Measurements from ENCODE around the gene PXDC1.

The PXDC1 gene

GRCh38 chr6:3795836-3796718 is 44.6 kb upstream of the PXDC1 start:
- no peak for TF ChIP-seq CTCF (IDR thresholded peaks at IDR 0.05; ENCODE audit: borderline replicate concordance, insufficient read depth, low read depth, low read length)
- H3K4me3 ChIP-seq (ENCODE audit: low read depth, low read length) = no peak overlapping the region

GRCh38 chr6:3794092-3794491 is 42.6 kb upstream of the PXDC1 start:
- H3K4me3 ChIP-seq (ENCODE audit: low read depth, low read length) = no peak overlapping the region
- TF ChIP-seq CTCF (IDR thresholded peaks at IDR 0.05; ENCODE audit: borderline replicate concordance, insufficient read depth, low read depth, low read length) = no peak

- no peak overlapping the region for H3K4me3 ChIP-seq (ENCODE audit: low read depth, low read length)
- no peak for TF ChIP-seq CTCF (IDR thresholded peaks at IDR 0.05; ENCODE audit: borderline replicate concordance, insufficient read depth, low read depth, low read length)
Observed at GRCh38 chr6:3793545-3793944, 42.0 kb upstream of the PXDC1 start.

GRCh38 chr6:3791526-3792203 is 40.2 kb upstream of the PXDC1 start:
- no peak for TF ChIP-seq CTCF (IDR thresholded peaks at IDR 0.05; ENCODE audit: borderline replicate concordance, insufficient read depth, low read depth, low read length)
- no peak overlapping the region for H3K4me3 ChIP-seq (ENCODE audit: low read depth, low read length)

- H3K4me3 ChIP-seq (ENCODE audit: low read depth, low read length) = no peak overlapping the region
- TF ChIP-seq CTCF (IDR thresholded peaks at IDR 0.05; ENCODE audit: borderline replicate concordance, insufficient read depth, low read depth, low read length) = no peak
Observed at GRCh38 chr6:3789896-3790558, 38.5 kb upstream of the PXDC1 start.

GRCh38 chr6:3789018-3789895 is 37.7 kb upstream of the PXDC1 start:
- H3K4me3 ChIP-seq (ENCODE audit: low read depth, low read length) = no peak overlapping the region
- TF ChIP-seq CTCF (IDR thresholded peaks at IDR 0.05; ENCODE audit: borderline replicate concordance, insufficient read depth, low read depth, low read length) = no peak
